Measurements from ENCODE around the gene RALGDS.

DNA sequence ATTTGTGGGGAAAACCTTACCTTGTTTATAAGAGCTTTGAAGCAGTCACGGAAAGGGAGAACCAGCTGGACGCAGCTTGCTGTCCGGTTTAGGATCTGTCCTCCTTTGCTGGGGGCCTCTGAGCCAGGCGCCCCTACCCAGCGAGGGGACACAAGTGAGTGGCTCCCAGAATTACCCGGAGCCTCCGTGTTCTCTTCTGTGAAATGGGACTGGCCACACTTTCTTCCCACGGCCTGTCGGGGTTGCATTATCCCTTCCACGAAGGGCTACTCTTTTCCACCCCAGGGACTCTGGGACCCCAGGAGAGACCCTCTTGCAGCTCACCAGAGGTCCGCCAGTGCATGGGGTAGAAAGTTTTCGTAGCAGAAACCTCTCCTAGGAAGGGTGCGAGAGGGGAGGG is 43.2 kb upstream of the RALGDS start:
- TF ChIP-seq, protein P1, sequence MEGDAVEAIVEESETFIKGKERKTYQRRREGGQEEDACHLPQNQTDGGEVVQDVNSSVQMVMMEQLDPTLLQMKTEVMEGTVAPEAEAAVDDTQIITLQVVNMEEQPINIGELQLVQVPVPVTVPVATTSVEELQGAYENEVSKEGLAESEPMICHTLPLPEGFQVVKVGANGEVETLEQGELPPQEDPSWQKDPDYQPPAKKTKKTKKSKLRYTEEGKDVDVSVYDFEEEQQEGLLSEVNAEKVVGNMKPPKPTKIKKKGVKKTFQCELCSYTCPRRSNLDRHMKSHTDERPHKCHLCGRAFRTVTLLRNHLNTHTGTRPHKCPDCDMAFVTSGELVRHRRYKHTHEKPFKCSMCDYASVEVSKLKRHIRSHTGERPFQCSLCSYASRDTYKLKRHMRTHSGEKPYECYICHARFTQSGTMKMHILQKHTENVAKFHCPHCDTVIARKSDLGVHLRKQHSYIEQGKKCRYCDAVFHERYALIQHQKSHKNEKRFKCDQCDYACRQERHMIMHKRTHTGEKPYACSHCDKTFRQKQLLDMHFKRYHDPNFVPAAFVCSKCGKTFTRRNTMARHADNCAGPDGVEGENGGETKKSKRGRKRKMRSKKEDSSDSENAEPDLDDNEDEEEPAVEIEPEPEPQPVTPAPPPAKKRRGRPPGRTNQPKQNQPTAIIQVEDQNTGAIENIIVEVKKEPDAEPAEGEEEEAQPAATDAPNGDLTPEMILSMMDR (IDR thresholded peaks at IDR 0.05), result no peak
- no peak for TF ChIP-seq POLR2A (IDR thresholded peaks at IDR 0.05)
